Osteoblast (primary cell): ENCODE results near the gene OR10Z1. TPM values are rescaled to one million over a fixed set of nuclear protein-coding genes. Genes with fewer than 3 reads are reported as not detected.

Source experiments
- DNase-seq: peaks from one replicate; pipeline ENCODE4 v3.0.0; 2011; ENCODE audit warnings: low spot score, mixed read lengths; ENCODE audit not compliant: insufficient read length; ENCODE audit errors: missing footprints
- H2AFZ ChIP-seq: 2 replicates; pipeline ENCODE4 v1.6.0; 2011; ENCODE audit warnings: mild to moderate bottlenecking, low read length
- H3K27ac ChIP-seq: 2 replicates; pipeline ENCODE4 v1.5.1; 2011; ENCODE audit warnings: mild to moderate bottlenecking, low read depth, low read length, moderate library complexity
- H3K27me3 ChIP-seq: 2 replicates; pipeline ENCODE4 v1.6.0; 2012; ENCODE audit warnings: mild to moderate bottlenecking, control low read depth, inconsistent platforms, low read length, moderate library complexity; ENCODE audit not compliant: insufficient read depth
- H3K36me3 ChIP-seq: 2 replicates; pipeline ENCODE4 v1.5.1; 2011; ENCODE audit warnings: mild to moderate bottlenecking, low read length, control low read depth, moderate library complexity; ENCODE audit not compliant: insufficient read depth
- H3K4me1 ChIP-seq: 2 replicates; pipeline ENCODE4 v1.5.1; 2011; ENCODE audit warnings: mild to moderate bottlenecking, low read length, control low read depth, moderate library complexity; ENCODE audit not compliant: insufficient read depth
- H3K4me2 ChIP-seq: 2 replicates; pipeline ENCODE4 v1.6.0; 2011; ENCODE audit warnings: mild to moderate bottlenecking, low read length; ENCODE audit not compliant: insufficient read depth
- H3K4me3 ChIP-seq: fragments of 200-600 bp; sonication (generic); 3 replicates; pipeline ENCODE4 v1.5.1; 2012; ENCODE audit warnings: mild to moderate bottlenecking, low read length, inconsistent platforms; ENCODE audit not compliant: insufficient read depth
- H3K79me2 ChIP-seq: 2 replicates; pipeline ENCODE4 v1.6.0; 2012; ENCODE audit warnings: mild to moderate bottlenecking, low read length, control low read depth, inconsistent platforms; ENCODE audit not compliant: insufficient read depth
- H3K9me3 ChIP-seq: 2 replicates; pipeline ENCODE4 v1.5.1; 2011; ENCODE audit warnings: low read depth, low read length, control low read depth
- H4K20me1 ChIP-seq: 2 replicates; pipeline ENCODE4 v1.6.0; 2012; ENCODE audit warnings: mild to moderate bottlenecking, low read length, control low read depth; ENCODE audit not compliant: insufficient read depth
- CTCF ChIP-seq: IDR thresholded peaks from 2 replicates; pipeline ENCODE4 v1.5.1; 2011; ENCODE audit warnings: mild to moderate bottlenecking, low read depth, low read length, moderate library complexity; ENCODE audit errors: extremely low read depth
- total RNA-seq: library from RNA; depleted of rRNA; stranded (reverse); fragments of >200 nt; gene quantifications from 2 replicates; pipeline ENCODE4 v1.2.3, GENCODE V29; 2012

The OR10Z1 gene
- total RNA-seq, 1 donor, result not detected

- Histone ChIP-seq H3K79me2 (no peaks in the 10 kb centered on the region), H3K36me3 (no peaks in the 10 kb centered on the region), H3K4me1 (no peaks in the 10 kb centered on the region), H3K9me3 (no peaks in the 10 kb centered on the region), H3K27ac (no peak overlapping the region), H3K4me3 (no peak overlapping the region), H4K20me1 (no peaks in the 10 kb centered on the region), H3K4me2 (no peak overlapping the region), H3K27me3 (no peaks in the 10 kb centered on the region), H2AFZ (no peak overlapping the region)
- TF ChIP-seq CTCF, result no peak
- DNase-seq, result no peak
These were observed 39.4 kb downstream of the OR10Z1 start for GRCh38 chr1:158644449-158644848.

GRCh38 chr1:158646465-158646864 is 41.4 kb downstream of the OR10Z1 start:
- Histone ChIP-seq H3K27ac (no peak overlapping the region), H4K20me1 (no peaks in the 10 kb centered on the region), H3K79me2 (no peaks in the 10 kb centered on the region), H3K9me3 (no peaks in the 10 kb centered on the region), H3K36me3 (no peaks in the 10 kb centered on the region), H3K4me1 (no peaks in the 10 kb centered on the region), H3K4me2 (no peak overlapping the region), H3K4me3 (no peak overlapping the region), H3K27me3 (no peaks in the 10 kb centered on the region), H2AFZ (no peak overlapping the region)
- no peak for DNase-seq
- no peak for TF ChIP-seq CTCF

GRCh38 chr1:158649052-158649451 is 44.0 kb downstream of the OR10Z1 start:
- H3K79me2 ChIP-seq, result no peaks in the 10 kb centered on the region
- H3K4me2 ChIP-seq, result no peak overlapping the region
- no peaks in the 10 kb centered on the region for H3K27me3 ChIP-seq
- no peak for TF ChIP-seq CTCF
- H3K27ac ChIP-seq, result no peak overlapping the region
- H4K20me1 ChIP-seq, result no peaks in the 10 kb centered on the region
- no peak overlapping the region for H2AFZ ChIP-seq
- no peaks in the 10 kb centered on the region for H3K4me1 ChIP-seq
- H3K36me3 ChIP-seq, result no peaks in the 10 kb centered on the region
- no peak overlapping the region for H3K4me3 ChIP-seq
- DNase-seq, result no peak
- no peaks in the 10 kb centered on the region for H3K9me3 ChIP-seq

- Histone ChIP-seq H3K4me1 (no peaks in the 10 kb centered on the region), H3K27me3 (no peaks in the 10 kb centered on the region), H3K36me3 (no peaks in the 10 kb centered on the region), H3K4me3 (no peak overlapping the region), H3K79me2 (no peaks in the 10 kb centered on the region), H4K20me1 (no peaks in the 10 kb centered on the region), H2AFZ (no peak overlapping the region), H3K27ac (no peak overlapping the region), H3K4me2 (no peak overlapping the region), H3K9me3 (no peaks in the 10 kb centered on the region)
- no peak for DNase-seq
- no peak for TF ChIP-seq CTCF
These were observed 47.8 kb downstream of the OR10Z1 start for GRCh38 chr1:158652721-158653334.
